Neural crest cell (in vitro differentiated cells): Measurements from ENCODE around the gene SUSD4. TPM values are rescaled to one million over a fixed set of nuclear protein-coding genes. Genes with fewer than 3 reads are reported as not detected.

Experiments
- DNase-seq: peaks from one replicate; pipeline ENCODE4 v3.0.0; 2021; ENCODE audit warnings: low read depth, mixed read lengths, low spot score
- H3K27ac Mint-ChIP-seq: one replicate; pipeline ENCODE4 v1.8.0; 2021; ENCODE audit warnings: mild to moderate bottlenecking, mixed read lengths; ENCODE audit not compliant: unreplicated experiment
- H3K27me3 Mint-ChIP-seq: 2 replicates; pipeline ENCODE4 v1.8.0; 2021; ENCODE audit warnings: low read depth, mild to moderate bottlenecking, mixed read lengths
- H3K36me3 Mint-ChIP-seq: 2 replicates; pipeline ENCODE4 v1.8.0; 2021; ENCODE audit warnings: low read depth, mild to moderate bottlenecking, mixed read lengths
- H3K4me1 Mint-ChIP-seq: 2 replicates; pipeline ENCODE4 v1.8.0; 2021; ENCODE audit warnings: mixed read lengths
- H3K4me3 Mint-ChIP-seq: one replicate; pipeline ENCODE4 v1.8.0; 2021; ENCODE audit warnings: mild to moderate bottlenecking, mixed read lengths
- H3K9me3 Mint-ChIP-seq: 2 replicates; pipeline ENCODE4 v1.8.0; 2021; ENCODE audit warnings: mixed read lengths
- total RNA-seq: library from RNA; stranded (reverse); gene quantifications from 2 replicates; pipeline ENCODE4 v1.2.1, GENCODE V29; 2021
- TF ChIP-seq, protein P1 (sequence below): fragments of 200-600 bp; sonication (generic); conservative IDR thresholded peaks from 2 replicates; pipeline ENCODE4 v1.5.0; 2021; ENCODE audit warnings: antibody characterized with exemption, mild to moderate bottlenecking

Gene SUSD4
- total RNA-seq, 1 donor from 2014 or later = 0.56 TPM

DNA sequence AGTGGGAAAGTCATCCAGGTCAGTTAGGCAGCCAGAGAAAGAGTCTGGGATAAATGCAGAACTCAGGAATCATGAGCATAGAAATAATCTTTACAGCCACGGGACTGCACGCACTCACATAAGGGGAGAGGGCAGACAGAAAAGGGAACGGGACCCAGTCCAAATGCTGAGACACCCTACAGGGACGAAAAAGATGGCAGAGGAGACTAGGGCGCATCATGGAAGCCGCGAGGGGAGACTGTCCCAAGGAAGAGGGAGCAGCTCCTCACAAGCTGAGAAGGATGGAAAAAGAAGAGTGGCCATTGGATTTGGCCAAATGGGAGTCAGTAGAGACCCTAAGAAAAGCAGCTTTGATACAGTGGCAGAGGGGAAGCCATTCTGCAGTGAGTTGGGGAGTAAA is 118.0 kb downstream of the SUSD4 start:
- no peaks in the 10 kb centered on the region for H3K36me3 Mint-ChIP-seq
- no peak for DNase-seq
- H3K27ac Mint-ChIP-seq = no peak overlapping the region
- no peaks in the 10 kb centered on the region for H3K4me1 Mint-ChIP-seq
- no peaks in the 10 kb centered on the region for H3K9me3 Mint-ChIP-seq
- H3K27me3 Mint-ChIP-seq = peaks cover 3% of the 10 kb centered on the region
- H3K4me3 Mint-ChIP-seq = no peak overlapping the region
- TF ChIP-seq, protein P1, sequence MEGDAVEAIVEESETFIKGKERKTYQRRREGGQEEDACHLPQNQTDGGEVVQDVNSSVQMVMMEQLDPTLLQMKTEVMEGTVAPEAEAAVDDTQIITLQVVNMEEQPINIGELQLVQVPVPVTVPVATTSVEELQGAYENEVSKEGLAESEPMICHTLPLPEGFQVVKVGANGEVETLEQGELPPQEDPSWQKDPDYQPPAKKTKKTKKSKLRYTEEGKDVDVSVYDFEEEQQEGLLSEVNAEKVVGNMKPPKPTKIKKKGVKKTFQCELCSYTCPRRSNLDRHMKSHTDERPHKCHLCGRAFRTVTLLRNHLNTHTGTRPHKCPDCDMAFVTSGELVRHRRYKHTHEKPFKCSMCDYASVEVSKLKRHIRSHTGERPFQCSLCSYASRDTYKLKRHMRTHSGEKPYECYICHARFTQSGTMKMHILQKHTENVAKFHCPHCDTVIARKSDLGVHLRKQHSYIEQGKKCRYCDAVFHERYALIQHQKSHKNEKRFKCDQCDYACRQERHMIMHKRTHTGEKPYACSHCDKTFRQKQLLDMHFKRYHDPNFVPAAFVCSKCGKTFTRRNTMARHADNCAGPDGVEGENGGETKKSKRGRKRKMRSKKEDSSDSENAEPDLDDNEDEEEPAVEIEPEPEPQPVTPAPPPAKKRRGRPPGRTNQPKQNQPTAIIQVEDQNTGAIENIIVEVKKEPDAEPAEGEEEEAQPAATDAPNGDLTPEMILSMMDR = no peak

- no peaks in the 10 kb centered on the region for H3K36me3 Mint-ChIP-seq
- no peaks in the 10 kb centered on the region for H3K9me3 Mint-ChIP-seq
- H3K27ac Mint-ChIP-seq = no peak overlapping the region
- TF ChIP-seq, protein P1 = no peak
- no peak for DNase-seq
- peaks cover 3% of the 10 kb centered on the region for H3K27me3 Mint-ChIP-seq
- H3K4me1 Mint-ChIP-seq = no peaks in the 10 kb centered on the region
- no peak overlapping the region for H3K4me3 Mint-ChIP-seq
These were observed 118.6 kb downstream of the SUSD4 start for GRCh38 chr1:223245411-223245810.

DNA sequence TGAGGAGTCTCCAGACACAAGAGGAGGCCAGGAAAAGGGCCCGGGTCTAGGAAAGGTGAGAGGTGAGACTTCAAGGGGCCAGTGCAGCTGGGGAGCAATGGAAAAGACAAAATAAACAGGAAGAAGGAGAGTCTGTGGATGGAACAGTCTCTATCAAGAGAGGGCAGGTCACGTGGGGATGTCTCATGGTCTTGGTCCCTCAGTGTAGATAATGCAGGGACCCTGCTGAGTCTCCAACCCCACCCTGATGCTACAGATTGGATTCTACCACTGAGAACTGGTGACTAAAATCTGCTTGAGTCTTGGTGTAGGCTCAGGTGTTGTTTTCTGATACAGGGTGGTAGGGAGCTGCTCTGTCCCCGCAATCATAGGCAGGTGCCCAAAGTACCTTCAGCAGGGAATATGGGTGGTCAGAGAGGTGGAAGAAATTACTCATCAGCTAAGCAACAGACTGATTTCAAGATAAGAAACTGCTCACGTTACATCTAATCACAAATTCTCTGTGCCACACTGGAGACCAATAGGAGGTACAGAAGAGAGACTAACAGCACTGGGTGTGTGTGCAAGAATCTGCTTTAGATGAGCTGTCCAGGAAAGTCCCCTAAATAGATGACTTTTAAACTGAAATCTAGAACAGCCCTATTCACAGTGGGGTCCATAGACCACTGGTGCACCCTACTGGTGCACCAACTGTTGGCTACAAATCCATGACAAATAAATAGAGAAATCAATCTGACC is 119.4 kb downstream of the SUSD4 start:
- H3K36me3 Mint-ChIP-seq = peaks cover 2% of the 10 kb centered on the region
- TF ChIP-seq, protein P1 = no peak
- no peak overlapping the region for H3K27ac Mint-ChIP-seq
- H3K4me1 Mint-ChIP-seq = no peaks in the 10 kb centered on the region
- peaks cover 3% of the 10 kb centered on the region for H3K27me3 Mint-ChIP-seq
- H3K9me3 Mint-ChIP-seq = no peaks in the 10 kb centered on the region
- H3K4me3 Mint-ChIP-seq = no peak overlapping the region
- DNase-seq = no peak

GRCh38 chr1:223243441-223244050 is 120.4 kb downstream of the SUSD4 start:
- no peak overlapping the region for H3K27ac Mint-ChIP-seq
- no peak overlapping the region for H3K4me3 Mint-ChIP-seq
- DNase-seq = no peak
- H3K27me3 Mint-ChIP-seq = peaks cover 3% of the 10 kb centered on the region
- TF ChIP-seq, protein P1 = no peak
- H3K36me3 Mint-ChIP-seq = peaks cover 2% of the 10 kb centered on the region
- no peaks in the 10 kb centered on the region for H3K4me1 Mint-ChIP-seq
- no peaks in the 10 kb centered on the region for H3K9me3 Mint-ChIP-seq

GRCh38 chr1:223242971-223243370 is 121.0 kb downstream of the SUSD4 start:
- peaks cover 3% of the 10 kb centered on the region for H3K27me3 Mint-ChIP-seq
- H3K4me1 Mint-ChIP-seq = no peaks in the 10 kb centered on the region
- H3K36me3 Mint-ChIP-seq = peaks cover 2% of the 10 kb centered on the region
- DNase-seq = no peak
- no peak overlapping the region for H3K27ac Mint-ChIP-seq
- H3K4me3 Mint-ChIP-seq = no peak overlapping the region
- peaks cover 3% of the 10 kb centered on the region for H3K9me3 Mint-ChIP-seq
- TF ChIP-seq, protein P1 = no peak
